GM12892 (cell line): ENCODE measurements around the gene RANBP1.

ENCODE experiments used
- POLR2A ChIP-seq: IDR thresholded peaks from 2 replicates; pipeline ENCODE4 v1.6.1; 2011; ENCODE audit warnings: low read depth, low read length, control low read depth
- TAF1 ChIP-seq: IDR thresholded peaks from 2 replicates; pipeline ENCODE4 v1.6.1; 2011; ENCODE audit warnings: low read depth, mild to moderate bottlenecking, control low read depth, low read length, borderline replicate concordance

DNA sequence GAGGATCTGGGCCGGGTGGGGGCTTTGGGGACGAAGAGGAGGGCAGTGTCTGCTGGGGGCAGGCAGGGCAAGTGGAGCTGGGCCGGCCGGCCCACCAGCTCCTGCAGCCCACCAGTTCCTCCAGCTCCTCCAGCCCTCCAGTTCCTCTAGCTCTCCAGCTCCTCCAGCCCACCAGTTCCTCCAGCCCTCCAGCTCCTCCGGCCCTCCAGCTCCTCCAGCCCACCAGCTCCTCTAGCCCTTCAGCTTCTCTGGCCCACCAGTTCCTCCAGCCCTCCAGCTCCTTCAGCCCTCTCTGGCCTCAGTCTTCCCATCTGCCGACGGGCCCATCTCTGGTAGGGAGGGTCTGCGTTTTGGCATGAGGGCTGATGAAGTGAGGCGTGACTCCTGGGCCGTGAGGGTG lies 44.1 kb downstream of the RANBP1 start:
- TF ChIP-seq POLR2A (no peak), TAF1 (no peak)
